ENCODE measurements around the gene F13A1. TPM values are rescaled to one million over a fixed set of nuclear protein-coding genes. Genes with fewer than 3 reads are reported as not detected.

The F13A1 gene
- total and polyA plus RNA-seq, 12 donors: 10.5 to 481 (median 157) TPM

GRCh38 chr6:6256886-6257285 is 63.6 kb downstream of the F13A1 start:
- no peaks in the 10 kb centered on the region for H3K36me3 ChIP-seq (replicated peaks in 1 of 2)
- TF ChIP-seq CTCF (IDR thresholded peaks at IDR 0.05): no peak
- no peak for TF ChIP-seq POLR2A (IDR thresholded peaks at IDR 0.05)
- H3K27me3 ChIP-seq: no peaks in the 10 kb centered on the region
- H3K4me3 ChIP-seq: no peak overlapping the region
- WGBS, 4 donors: 58 to 72% (median 69%) methylated on average over 2 of the region's 2 CpGs
- intact Hi-C loops (cut with DNase I): no loop called here
- no peak overlapping the region for H3K27ac ChIP-seq
- no peaks in the 10 kb centered on the region for H3K4me1 ChIP-seq (replicated peaks in 1 of 2)
- H3K9me3 ChIP-seq (replicated peaks in 1 of 3): no peaks in the 10 kb centered on the region
- no peak for DNase-seq

- no peak for DNase-seq
- H3K36me3 ChIP-seq (replicated peaks in 1 of 2): no peaks in the 10 kb centered on the region
- no peaks in the 10 kb centered on the region for H3K27me3 ChIP-seq
- no peaks in the 10 kb centered on the region for H3K4me1 ChIP-seq (replicated peaks in 1 of 2)
- no peak overlapping the region for H3K4me3 ChIP-seq
- WGBS, 4 donors: 58 to 71% (median 65%) methylated on average over 4 of the region's 4 CpGs
- TF ChIP-seq CTCF (IDR thresholded peaks at IDR 0.05): no peak
- TF ChIP-seq POLR2A (IDR thresholded peaks at IDR 0.05): no peak
- H3K9me3 ChIP-seq (replicated peaks in 1 of 3): no peaks in the 10 kb centered on the region
- intact Hi-C loops (cut with DNase I): no loop called here
- no peak overlapping the region for H3K27ac ChIP-seq
Observed at GRCh38 chr6:6256259-6256658, 64.2 kb downstream of the F13A1 start.

GRCh38 chr6:6251555-6252280 is 68.7 kb downstream of the F13A1 start:
- Histone ChIP-seq H3K4me3 (no peak overlapping the region), H3K27me3 (no peaks in the 10 kb centered on the region), H3K4me1 (replicated peaks in 1 of 2) (no peaks in the 10 kb centered on the region), H3K9me3 (replicated peaks in 1 of 3) (no peaks in the 10 kb centered on the region), H3K36me3 (replicated peaks in 1 of 2) (no peaks in the 10 kb centered on the region), H3K27ac (no peak overlapping the region)
- TF ChIP-seq POLR2A (IDR thresholded peaks at IDR 0.05) (no peak), CTCF (IDR thresholded peaks at IDR 0.05) (no peak)
- intact Hi-C loops (cut with DNase I): no loop called here
- WGBS, 4 donors: 67 to 76% (median 73%) methylated on average over 13 of the region's 13 CpGs
- DNase-seq: no peak

GRCh38 chr6:6248651-6249050 is 71.8 kb downstream of the F13A1 start:
- Histone ChIP-seq H3K4me3 (no peak overlapping the region), H3K9me3 (replicated peaks in 1 of 3) (no peaks in the 10 kb centered on the region), H3K27ac (no peak overlapping the region), H3K4me1 (replicated peaks in 1 of 2) (no peaks in the 10 kb centered on the region), H3K27me3 (no peaks in the 10 kb centered on the region), H3K36me3 (replicated peaks in 1 of 2) (no peaks in the 10 kb centered on the region)
- 50 to 86% (median 71%) methylated on average over 2 of the region's 2 CpGs for WGBS, 4 donors
- DNase-seq: no peak
- TF ChIP-seq CTCF (IDR thresholded peaks at IDR 0.05) (no peak), POLR2A (IDR thresholded peaks at IDR 0.05) (no peak)
- intact Hi-C loops (cut with DNase I): no loop called here
